Raji (cell line): ENCODE data around the gene TCTN1.
A peak's percentile ranks its signal among the peaks of the same experiment; 100 is the strongest.

Experiments
- POLR2A ChIP-seq: IDR thresholded peaks from 2 replicates; pipeline ENCODE4 v1.6.1; 2011; ENCODE audit warnings: low read depth, low read length, control low read depth; ENCODE audit not compliant: insufficient read depth

TCTN1 gene

DNA sequence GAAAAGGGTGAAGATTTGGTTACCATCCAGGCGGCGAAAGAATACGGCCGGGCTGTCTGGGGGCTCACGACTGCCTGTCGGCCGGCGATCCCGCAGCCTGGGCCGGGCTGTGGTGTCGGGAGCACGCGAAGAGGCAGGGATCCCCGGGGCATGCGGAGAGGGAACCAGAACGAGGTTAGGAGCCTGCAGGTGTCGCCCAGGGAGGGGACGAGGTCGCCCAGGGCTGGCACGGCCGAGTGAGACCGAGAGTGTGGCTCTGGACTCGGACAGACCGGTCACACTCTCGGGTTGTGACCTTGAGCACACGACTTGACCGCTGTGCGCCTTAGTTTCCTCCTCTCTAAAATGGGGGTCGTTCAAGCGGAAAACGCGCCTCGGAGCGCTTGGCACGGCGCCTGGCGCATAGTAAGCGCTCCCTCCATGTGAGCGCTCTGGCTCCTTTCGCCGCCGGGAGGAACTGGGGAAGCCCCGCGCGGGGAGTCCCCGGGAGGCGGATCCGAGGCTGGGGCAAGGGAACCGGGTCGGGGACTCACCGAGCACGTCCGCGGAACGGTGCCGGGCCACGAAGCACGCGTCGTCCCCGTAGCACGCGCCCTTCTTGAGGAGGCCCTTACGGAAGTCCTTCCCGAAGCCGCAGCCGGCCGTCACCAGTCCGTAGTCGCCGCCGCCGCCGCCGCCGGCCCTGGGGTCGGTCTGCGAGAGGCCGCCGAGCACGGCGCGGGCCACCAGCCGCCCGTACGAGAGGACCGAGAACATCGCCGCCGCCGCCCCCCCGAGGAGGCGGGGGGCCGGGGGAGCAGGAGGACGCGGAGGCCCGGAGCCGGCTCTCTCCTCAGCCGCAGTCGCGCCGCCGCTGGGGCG lies 31.4 kb upstream of the TCTN1 start:
- peak; percentile 44; the same call in 1 of the 2 replicates for TF ChIP-seq POLR2A

DNA sequence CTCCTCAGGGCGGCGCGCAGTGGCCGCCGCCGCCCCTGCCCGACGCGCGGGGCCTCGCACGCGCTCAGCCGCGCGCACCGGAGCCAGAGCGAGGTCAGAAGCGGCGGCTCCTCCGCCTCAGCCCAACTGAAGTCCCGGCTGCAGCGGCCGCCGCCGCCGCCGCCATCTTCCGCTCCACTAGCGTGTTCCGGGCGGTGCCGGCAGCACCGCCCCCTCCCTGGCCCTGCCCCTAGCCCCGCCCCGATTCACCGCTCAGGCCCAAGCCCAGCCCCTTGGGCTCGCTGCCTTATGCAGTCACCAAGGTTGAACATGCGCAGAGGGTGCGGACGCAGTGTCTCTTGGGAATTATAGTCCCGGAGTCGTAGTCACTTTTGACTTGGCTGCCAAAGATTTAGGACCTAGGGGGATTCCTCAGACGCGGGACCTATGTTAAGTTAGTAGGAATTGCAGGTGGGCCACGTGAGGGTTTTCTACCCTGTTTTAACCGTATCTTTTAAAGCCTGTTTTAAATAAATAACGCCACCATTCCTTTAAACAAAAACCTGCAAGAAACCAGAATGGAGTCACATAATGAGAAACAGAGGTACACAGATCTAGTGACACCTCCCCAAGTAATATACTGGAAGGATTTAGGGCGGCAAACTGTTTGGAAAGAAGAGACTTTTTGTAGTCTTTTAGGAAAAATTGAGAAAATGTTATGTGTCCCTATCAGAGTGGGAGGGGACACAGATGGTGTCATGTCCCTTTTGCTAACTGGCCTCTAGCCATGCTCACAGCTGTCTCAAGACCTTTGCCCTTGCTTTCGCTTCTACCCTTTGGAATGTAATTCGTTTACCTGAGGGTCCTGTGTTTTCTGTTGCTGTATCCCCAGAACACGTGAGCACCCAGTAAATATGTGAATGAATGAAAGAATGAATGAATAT lies 30.5 kb upstream of the TCTN1 start, which contains the start of gene PPTC7:
PPTC7 (minus strand) TSS at position 182 of the 923 bp plus-strand sequence. CDS start 287 bp downstream, outside the sequence.
- TF ChIP-seq POLR2A, result peak; percentile 82

DNA sequence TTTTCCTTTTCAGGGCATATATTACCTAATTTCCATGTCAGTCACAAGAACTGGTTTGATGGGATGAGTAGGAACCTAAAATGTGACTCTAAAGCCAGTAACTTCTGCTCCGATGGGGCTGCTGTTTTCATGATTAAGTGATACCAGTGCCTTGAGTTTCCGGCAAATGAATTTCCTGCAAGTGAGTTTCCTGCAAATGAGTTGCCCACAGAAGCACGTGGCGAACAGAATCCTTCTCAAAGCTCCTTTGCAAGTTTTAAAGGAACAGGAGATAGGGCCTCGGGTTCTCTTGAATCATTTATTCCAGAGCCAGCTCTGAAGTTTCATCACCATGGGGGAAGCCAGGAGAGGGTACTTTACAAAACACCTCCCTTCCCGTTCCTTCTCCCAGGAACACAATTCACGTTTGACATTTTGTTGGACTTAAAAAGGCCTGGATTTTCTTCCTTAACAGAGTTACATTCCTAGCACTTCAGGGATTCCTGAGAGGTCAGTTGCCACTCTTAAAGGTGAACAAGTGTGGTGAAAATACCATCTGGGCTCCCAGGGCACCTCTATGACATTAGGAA lies 28.6 kb upstream of the TCTN1 start:
- no peak for TF ChIP-seq POLR2A

DNA sequence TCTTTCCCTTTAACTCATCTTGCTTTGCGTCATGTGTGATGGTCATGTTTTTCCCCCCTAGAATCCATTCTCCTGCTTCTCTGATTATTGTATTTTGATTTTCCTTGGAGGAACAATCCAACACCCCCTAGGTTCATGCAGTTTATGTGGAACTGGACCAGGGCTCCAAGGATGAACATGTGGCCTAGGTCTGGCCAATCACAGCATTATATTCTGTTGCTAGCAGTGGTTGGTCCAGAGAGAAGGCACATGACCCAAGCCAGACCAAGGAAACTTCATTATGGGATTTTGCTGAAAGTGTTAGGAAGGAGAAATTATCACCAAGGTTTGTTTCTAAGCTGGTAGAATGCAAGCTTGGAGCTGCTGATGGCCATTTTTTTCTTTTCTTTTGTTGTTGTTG lies 23.9 kb upstream of the TCTN1 start:
- TF ChIP-seq POLR2A, result no peak

DNA sequence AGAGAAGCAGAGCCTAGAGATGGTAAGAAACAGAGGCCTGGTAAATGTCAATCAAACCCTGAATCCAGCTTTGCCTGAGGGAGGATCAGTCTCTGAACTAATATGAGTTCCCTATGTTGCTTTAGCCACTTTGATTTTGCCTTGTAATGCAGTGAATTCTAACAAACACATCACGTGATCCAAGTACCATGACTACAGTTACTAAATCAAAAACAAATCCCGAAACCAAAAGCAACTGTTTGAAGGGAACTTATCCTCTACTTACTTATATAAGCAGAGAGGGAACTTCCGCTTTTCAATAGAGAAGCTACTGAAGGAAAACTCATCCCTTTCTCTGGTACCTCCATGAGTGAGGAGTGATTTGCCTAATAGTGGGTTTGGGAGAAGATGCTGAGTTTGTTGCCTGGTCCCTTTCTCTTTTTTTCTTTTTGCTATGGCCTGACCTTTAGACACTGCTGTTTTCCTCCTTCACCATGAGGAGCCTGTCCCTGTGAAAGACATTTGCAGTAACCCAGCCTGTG lies 23.1 kb upstream of the TCTN1 start:
- TF ChIP-seq POLR2A, result no peak

DNA sequence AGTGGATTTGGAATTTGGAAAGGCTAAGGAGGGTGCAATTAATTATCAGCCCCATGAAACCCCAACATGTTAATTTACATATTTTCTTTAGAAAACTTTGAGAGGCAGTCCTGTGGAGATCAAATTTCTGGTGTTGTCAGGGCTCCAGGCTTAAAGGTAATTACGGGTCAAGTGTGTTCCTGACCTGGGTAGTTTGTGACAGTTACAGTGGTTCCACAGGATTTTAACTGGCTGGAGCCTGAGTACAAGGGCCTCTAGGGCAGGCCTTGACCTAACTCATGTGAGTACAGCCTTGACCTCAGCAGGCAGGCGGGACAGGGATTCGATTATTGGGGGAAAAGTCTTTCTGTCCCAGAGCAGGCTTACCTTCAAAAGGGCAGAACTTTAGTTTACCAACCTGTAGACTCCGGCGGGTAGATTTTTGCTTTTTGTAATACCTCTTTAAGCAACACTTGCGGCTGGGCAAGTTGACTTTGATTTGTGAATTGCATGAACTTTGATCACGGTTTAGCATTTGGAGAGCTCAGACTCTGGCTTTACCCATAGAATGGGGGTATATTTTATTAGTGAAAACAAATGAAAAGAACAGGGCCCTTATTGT lies 22.4 kb upstream of the TCTN1 start:
- TF ChIP-seq POLR2A, result no peak

DNA sequence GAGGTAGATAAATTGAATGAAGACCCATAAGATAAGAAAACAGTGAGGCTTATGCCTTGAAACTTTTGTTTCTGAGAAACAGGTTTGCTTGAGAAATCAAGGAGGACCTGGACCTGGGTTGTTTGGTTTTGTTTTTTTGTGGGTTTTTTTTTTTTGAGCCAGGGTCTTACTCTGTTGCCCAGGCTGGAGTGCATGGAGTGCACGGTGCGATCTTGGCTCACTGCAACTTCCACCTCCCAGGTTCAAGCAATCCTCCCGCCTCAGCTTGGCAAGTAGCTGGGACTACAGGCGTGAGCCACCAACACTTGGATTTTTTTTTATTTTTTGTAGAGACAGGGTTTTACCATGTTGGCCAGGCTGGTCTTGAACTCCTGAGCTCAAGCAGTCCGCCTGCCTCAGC lies 21.9 kb upstream of the TCTN1 start:
- TF ChIP-seq POLR2A, result no peak

DNA sequence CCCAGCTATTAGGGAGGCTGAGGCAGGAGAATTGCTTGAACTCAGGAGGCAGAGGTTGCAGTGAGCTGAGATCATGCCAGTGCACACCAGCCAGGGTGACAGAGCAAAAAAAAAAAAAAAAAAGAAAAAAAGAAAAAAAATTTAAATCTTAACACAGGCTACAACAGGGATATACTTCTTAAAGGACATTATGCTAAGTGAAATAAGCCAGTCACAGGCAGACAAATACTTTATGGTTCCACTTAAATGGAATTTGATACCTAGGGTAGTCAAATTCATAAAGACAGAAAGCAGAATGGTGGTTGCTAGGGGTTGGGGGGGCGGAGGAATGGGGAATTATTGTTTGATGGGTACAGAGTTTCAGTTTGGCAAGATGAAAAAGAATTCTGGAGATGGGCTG lies 16.0 kb upstream of the TCTN1 start:
- no peak for TF ChIP-seq POLR2A

DNA sequence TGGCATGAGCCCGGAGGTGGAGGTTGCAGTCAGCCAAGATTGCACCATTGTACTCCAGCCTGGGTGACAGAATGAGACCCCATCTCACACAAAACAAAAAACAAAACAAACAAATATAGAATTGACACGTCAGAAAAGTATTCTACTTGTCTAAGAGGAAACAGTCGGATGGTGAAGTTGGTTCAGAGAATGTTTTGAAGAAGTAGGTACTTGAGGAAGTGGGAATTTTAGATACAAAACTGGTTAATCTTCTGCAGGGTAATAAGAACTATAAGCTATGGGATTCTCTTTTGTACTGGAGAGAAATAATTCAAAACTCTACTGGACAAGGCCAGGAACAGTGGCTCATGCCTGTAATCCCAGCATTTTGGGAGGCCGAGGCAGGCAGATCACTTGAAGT lies 14.6 kb upstream of the TCTN1 start:
- TF ChIP-seq POLR2A, result no peak

DNA sequence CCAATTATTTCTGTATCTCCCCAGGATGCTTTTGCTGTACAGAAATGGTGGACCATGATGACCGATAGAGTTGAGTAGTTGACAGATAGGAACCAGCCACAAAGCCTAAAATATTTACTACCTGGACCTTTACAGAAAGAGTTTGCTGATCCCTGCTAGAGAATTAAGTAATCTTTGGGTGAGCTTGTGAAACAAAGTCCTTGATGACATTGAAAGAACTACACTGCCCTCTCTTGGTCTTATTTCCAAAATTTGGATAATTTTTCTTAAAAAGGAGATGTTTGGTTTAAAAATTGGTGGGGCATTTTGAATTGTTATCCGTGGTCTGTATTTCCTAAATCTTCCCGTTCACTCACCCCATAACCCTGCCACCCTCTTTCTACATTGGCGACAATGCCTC lies 13.7 kb upstream of the TCTN1 start:
- no peak for TF ChIP-seq POLR2A

DNA sequence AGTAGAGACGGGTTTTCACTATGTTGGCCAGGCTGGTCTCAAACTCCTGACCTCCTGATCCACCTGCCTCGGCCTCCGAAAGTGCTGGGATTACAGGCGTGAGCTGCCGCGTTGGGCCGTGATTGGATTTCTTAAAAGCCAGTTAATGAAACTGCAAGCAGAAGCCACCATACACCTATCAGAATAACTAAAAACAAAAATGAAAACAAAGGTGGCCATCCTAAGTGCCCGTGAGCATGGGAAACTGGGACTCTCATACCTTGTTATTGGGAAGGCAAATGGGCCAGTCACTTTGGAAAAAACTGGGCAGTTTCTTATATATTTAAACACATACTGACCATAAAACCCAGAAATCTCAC lies 7.7 kb upstream of the TCTN1 start:
- no peak; the same call in 1 of the 2 replicates for TF ChIP-seq POLR2A

DNA sequence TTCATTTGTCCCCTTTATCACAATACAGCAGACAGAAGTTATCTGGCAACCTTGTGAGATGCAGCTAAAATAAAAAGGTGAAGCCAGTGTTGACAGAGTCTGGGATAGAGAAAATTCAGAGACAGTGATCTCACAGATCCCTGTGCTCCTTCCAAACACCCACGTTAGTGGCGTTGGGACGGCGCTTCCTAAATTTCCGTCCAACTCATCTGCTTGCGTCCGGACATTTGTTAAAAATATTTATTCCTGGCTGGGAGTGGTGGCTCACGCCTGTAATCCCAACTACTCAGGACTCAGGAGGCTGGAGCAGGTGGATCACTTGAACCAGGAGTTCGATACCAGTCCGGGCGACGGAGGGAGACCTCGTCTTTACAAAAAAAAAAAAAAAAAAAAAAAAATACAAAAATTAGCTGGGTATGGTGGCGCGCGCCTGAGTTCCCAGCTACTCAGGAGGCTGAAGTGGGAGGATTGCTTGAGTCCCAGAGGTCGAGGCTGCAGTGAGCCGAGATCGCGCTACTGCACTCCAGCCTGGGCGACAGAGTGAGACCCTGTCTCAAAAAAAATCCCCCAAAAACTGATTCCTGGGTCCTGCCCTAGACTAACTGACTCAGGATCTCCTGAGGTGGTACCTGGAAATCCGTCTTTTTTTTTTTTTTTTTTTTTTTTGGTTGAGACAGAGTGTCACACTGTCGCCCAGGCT lies 708 bp upstream of the TCTN1 start:
- no peak for TF ChIP-seq POLR2A

DNA sequence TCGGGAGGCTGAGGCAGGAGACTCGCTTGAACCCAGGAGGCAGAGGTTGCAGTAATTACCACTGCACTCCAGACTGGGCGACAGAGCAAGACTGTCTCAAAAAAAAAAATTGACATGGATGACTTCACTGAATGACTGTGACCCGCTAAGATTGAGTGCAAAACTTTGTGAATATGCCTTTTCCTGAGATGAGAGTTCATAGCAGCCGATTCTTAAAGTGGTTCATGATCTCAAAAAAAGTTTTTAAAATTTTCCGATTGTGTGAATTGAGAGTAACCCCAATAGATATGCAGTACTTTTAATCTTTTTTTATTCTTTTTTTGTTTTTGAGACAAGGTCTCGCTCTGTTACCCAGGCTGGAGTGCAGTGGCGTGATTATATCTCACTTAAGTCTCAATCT lies 1.2 kb downstream of the TCTN1 start:
- no peak for TF ChIP-seq POLR2A

DNA sequence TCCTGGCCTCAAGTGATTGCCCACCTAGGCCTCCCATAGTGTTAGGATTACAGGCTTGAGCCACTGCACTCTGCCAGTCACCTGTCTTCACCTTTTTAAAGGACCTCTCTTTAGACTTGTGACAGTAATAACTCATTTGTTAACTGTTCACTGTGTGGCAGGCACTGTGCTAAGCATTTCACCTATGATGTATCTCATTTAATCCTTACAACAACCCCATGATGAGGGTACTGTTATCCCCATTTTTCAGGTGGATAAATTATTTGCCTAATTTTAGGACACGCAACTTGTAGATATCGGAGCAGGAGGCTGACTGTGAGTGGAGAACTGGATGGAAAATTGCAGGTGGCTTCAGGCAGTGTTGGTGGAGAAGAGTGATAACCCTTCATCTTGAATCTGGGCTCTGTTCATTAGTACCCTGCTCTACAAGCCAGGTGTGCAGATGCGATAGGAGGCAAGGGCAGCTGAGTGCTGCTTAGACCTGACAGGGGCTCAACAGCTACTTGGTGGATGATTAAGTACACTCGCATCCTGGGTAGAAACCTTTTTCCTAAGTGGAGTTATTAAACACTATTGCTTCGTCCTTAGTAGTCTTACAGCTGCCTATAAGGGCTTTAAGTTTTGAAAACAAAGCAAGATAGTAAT lies 2.7 kb downstream of the TCTN1 start:
- no peak for TF ChIP-seq POLR2A

DNA sequence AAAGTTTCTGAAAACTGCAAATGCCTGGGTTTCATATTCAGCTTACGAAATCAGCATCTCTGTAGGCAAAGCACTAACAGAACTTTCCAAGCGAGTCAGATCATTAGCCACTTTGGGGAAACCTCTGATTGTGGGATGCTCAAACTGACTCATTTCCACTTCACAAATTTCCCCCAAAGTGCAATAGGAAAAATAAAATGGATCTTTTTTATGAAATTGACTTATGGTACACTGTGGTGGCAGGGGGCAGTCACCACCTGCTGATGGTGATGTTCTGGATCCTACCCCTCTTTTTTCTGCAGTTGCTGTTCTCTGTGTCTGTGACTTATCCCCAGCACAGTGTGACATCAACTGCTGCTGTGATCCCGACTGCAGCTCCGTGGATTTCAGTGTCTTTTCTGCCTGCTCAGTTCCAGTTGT lies 5.6 kb downstream of the TCTN1 start:
- no peak for TF ChIP-seq POLR2A
